HEK293 (cell line): ENCODE measurements around the gene PITPNM3.

Experiments
- CTCF ChIA-PET: fragments of 350-600 bp; formaldehyde crosslinking; extraction: SDS; loops from one replicate; lab custom pipeline; 2021; ENCODE audit warnings: antibody characterized with exemption; lab: Yijun Ruan, JAX
- POLR2A ChIA-PET: fragments of 300-600 bp; formaldehyde crosslinking; extraction: SDS; loops from one replicate; lab custom pipeline; 2020; ENCODE audit warnings: antibody characterized with exemption, inconsistent platforms; lab: Yijun Ruan, JAX
- H3K27ac ChIP-seq: fragments of 200-500 bp; sonication (Bioruptor generic); 2 replicates; pipeline ENCODE4 v1.5.1; 2014; ENCODE audit warnings: low read depth, low read length, control low read depth, inconsistent platforms; ENCODE audit errors: extremely low read depth
- H3K36me3 ChIP-seq, 2 experiments: fragments of 200-500 bp in 1 of 2; sonication (Bioruptor generic) in 1 of 2; 1 replicate in 1 of 2; 2 replicates in 1 of 2; pipeline ENCODE4 v1.5.1; 2014 to 2017; ENCODE audit warnings: inconsistent platforms in 2 of 2, low read length in 2 of 2; ENCODE audit not compliant: control insufficient read depth in 2 of 2, insufficient read depth in 1 of 2
- H3K4me1 ChIP-seq: fragments of 200-500 bp; sonication (Bioruptor generic); 2 replicates; pipeline ENCODE4 v1.5.1; 2014; ENCODE audit warnings: mild to moderate bottlenecking, low read length, inconsistent platforms; ENCODE audit not compliant: control insufficient read depth, insufficient read depth
- H3K4me3 ChIP-seq: 2 replicates; pipeline ENCODE4 v1.5.1; 2011; ENCODE audit warnings: low read depth, mild to moderate bottlenecking, control low read depth, low read length, moderate library complexity
- H3K9me3 ChIP-seq: fragments of 200-500 bp; sonication (Bioruptor generic); 2 replicates; pipeline ENCODE4 v1.5.1; 2014; ENCODE audit warnings: low read depth, low read length, inconsistent platforms; ENCODE audit not compliant: control insufficient read depth, insufficient read depth
- FEZF1 ChIP-seq: fragments of 450-650 bp; formaldehyde crosslinking; IDR thresholded peaks from 2 replicates; pipeline ENCODE4 v1.5.1; 2016; ENCODE audit warnings: missing biosample characterization, missing genetic modification characterization
- GFI1B ChIP-seq: fragments of 450-650 bp; formaldehyde crosslinking; IDR thresholded peaks from 2 replicates; pipeline ENCODE4 v1.5.1; 2016; ENCODE audit warnings: missing biosample characterization, missing genetic modification characterization
- GLI4 ChIP-seq: fragments of 450-650 bp; formaldehyde crosslinking; IDR thresholded peaks from 2 replicates; pipeline ENCODE4 v1.5.1; 2016; ENCODE audit warnings: missing biosample characterization, missing genetic modification characterization
- HOXD13 ChIP-seq: sonication (generic); formaldehyde crosslinking; IDR thresholded peaks from 2 replicates; pipeline ENCODE4 v1.8.0; 2022; ENCODE audit warnings: missing genetic modification reagents, borderline replicate concordance
- PRDM2 ChIP-seq: fragments of 450-650 bp; formaldehyde crosslinking; IDR thresholded peaks from 2 replicates; pipeline ENCODE4 v1.5.1; 2016; ENCODE audit warnings: missing biosample characterization, missing genetic modification characterization, borderline replicate concordance
- ZNF214 ChIP-seq: fragments of 450-650 bp; formaldehyde crosslinking; IDR thresholded peaks from 2 replicates; pipeline ENCODE4 v1.5.1; 2017; ENCODE audit warnings: missing biosample characterization, mild to moderate bottlenecking, missing genetic modification characterization, borderline replicate concordance
- ZNF221 ChIP-seq: fragments of 450-650 bp; formaldehyde crosslinking; IDR thresholded peaks from 2 replicates; pipeline ENCODE4 v1.5.1; 2017; ENCODE audit warnings: missing biosample characterization, missing genetic modification characterization, borderline replicate concordance
- ZNF248 ChIP-seq: fragments of 450-650 bp; formaldehyde crosslinking; IDR thresholded peaks from 2 replicates; pipeline ENCODE4 v1.5.1; 2017; ENCODE audit warnings: missing biosample characterization, missing genetic modification characterization
- ZNF26 ChIP-seq: fragments of 450-650 bp; formaldehyde crosslinking; IDR thresholded peaks from 2 replicates; pipeline ENCODE4 v1.5.1; 2016; ENCODE audit warnings: missing biosample characterization, missing genetic modification characterization
- ZNF302 ChIP-seq: fragments of 450-650 bp; formaldehyde crosslinking; IDR thresholded peaks from 2 replicates; pipeline ENCODE4 v1.5.1; 2016; ENCODE audit warnings: missing biosample characterization, missing genetic modification characterization, low read depth
- ZNF404 ChIP-seq: fragments of 450-650 bp; formaldehyde crosslinking; IDR thresholded peaks from 2 replicates; pipeline ENCODE4 v1.5.1; 2017; ENCODE audit warnings: missing biosample characterization, missing genetic modification characterization
- ZNF701 ChIP-seq: fragments of 450-650 bp; formaldehyde crosslinking; IDR thresholded peaks from 2 replicates; pipeline ENCODE4 v1.5.1; 2016; ENCODE audit warnings: missing biosample characterization, missing genetic modification characterization
- ZNF76 ChIP-seq: fragments of 450-650 bp; formaldehyde crosslinking; IDR thresholded peaks from 2 replicates; pipeline ENCODE4; 2016; ENCODE audit warnings: low read depth, missing biosample characterization, missing genetic modification characterization, borderline replicate concordance
- ZNF837 ChIP-seq: fragments of 450-650 bp; formaldehyde crosslinking; IDR thresholded peaks from 2 replicates; pipeline ENCODE4 v1.5.1; 2016; ENCODE audit warnings: missing biosample characterization, missing genetic modification characterization
- ZNF843 ChIP-seq: fragments of 450-650 bp; formaldehyde crosslinking; IDR thresholded peaks from 2 replicates; pipeline ENCODE4 v1.5.1; 2016; ENCODE audit warnings: missing biosample characterization, missing genetic modification characterization
- TF ChIP-seq, protein P1 (sequence below): fragments of 450-650 bp; formaldehyde crosslinking; IDR thresholded peaks from 2 replicates; pipeline ENCODE4 v1.5.1; 2016; ENCODE audit warnings: missing biosample characterization, missing genetic modification characterization

Gene PITPNM3

DNA sequence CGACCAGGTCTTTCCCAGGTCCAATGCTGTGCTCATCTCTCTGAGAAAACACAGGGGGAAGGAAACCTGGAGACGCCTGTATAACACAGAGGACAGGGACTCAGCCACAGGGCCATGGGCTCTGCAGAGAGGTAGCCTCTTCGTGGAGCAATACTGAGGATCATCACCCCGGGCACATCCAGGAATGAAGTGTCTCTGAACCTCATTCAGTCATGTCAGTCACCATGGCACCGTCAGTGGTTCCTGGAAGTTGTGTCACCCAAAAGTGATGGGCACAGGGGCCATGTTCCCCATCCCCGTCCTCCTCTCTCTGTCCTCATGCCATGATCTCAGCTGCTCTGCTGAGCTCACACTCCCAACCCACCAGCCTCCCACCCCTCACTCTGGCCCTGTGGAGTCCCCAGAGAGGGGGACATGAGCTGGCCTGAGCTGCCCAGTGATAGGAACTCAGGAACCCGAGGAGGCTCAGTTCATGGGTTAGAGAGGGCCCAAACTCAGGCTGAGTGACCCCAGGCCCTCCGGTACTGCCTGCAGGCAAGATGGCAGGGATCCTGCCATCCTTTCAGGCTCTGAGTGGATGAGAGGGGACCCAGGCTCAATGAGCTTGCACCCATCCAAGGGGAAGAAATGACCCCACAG lies 53.4 kb downstream of the PITPNM3 start:
- CTCF ChIA-PET: no interaction called here

More for the DNA sequence above, 53.4 kb downstream of the PITPNM3 start:
- Histone ChIP-seq H3K4me3 (no peak overlapping the region), H3K9me3 (no peaks in the 10 kb centered on the region), H3K27ac (no peak overlapping the region), H3K36me3 (no peaks in the 10 kb centered on the region), H3K4me1 (no peaks in the 10 kb centered on the region)
- POLR2A ChIA-PET: interaction anchor here (0.5 kb wide), 1 partner anchor 71 kb away, joined by 3 read pairs; no protein-coding TSS in a partner anchor
- TF ChIP-seq FEZF1 (tag by site-specific recombination) (no peak), PRDM2 (tag by site-specific recombination) (no peak), ZNF302 (tag by site-specific recombination) (no peak), ZNF76 (no peak), ZNF843 (tag by site-specific recombination) (no peak), GLI4 (tag by site-specific recombination) (no peak), ZNF214 (tag by site-specific recombination) (no peak), ZNF248 (tag by site-specific recombination) (no peak), ZNF701 (no peak), ZNF221 (no peak), GFI1B (no peak), ZNF837 (tag by site-specific recombination) (no peak), HOXD13 (CRISPR knock-in tag) (no peak), ZNF404 (tag by site-specific recombination) (no peak), ZNF26 (tag by site-specific recombination) (no peak)
- TF ChIP-seq, protein P1, sequence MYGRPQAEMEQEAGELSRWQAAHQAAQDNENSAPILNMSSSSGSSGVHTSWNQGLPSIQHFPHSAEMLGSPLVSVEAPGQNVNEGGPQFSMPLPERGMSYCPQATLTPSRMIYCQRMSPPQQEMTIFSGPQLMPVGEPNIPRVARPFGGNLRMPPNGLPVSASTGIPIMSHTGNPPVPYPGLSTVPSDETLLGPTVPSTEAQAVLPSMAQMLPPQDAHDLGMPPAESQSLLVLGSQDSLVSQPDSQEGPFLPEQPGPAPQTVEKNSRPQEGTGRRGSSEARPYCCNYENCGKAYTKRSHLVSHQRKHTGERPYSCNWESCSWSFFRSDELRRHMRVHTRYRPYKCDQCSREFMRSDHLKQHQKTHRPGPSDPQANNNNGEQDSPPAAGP: no peak
